ENCODE measurements around the gene COL19A1. TPM values are rescaled to one million over a fixed set of nuclear protein-coding genes. Genes with fewer than 3 reads are reported as not detected.

Gene COL19A1
- polyA plus RNA-seq, 1 of the 3 experiments (the other 2 are of a cell fraction): 0.15 TPM

GRCh38 chr6:70051197-70052124 is 185.1 kb downstream of the COL19A1 start:
- WGBS (ENCODE audit: low lambda C conversion rate): 56% methylated on average over 5 of the region's 5 CpGs

GRCh38 chr6:70059039-70059719 is 192.8 kb downstream of the COL19A1 start:
- Histone ChIP-seq H3K9ac (no peak overlapping the region), H3K27ac (ENCODE audit: low read depth in 2 of 2, low read length in 1 of 2) (no peak overlapping the region), H3K36me3 (replicated peaks in 1 of 2; ENCODE audit: control insufficient read depth in 1 of 2, insufficient read depth in 2 of 2, low read length in 1 of 2) (no peaks in the 10 kb centered on the region), H3K4me1 (ENCODE audit: control insufficient read depth in 1 of 2, insufficient read depth in 2 of 2, low read depth in 1 of 2, low read length in 1 of 2) (no peaks in the 10 kb centered on the region), H3K27me3 (ENCODE audit: insufficient read depth) (no peaks in the 10 kb centered on the region), H3K9me3 (no peaks in the 10 kb centered on the region), H3F3A (replicated peaks; ENCODE audit: insufficient read depth) (no peaks in the 10 kb centered on the region), H2AFZ (ENCODE audit: low read depth) (no peak overlapping the region), H4K20me1 (ENCODE audit: insufficient read depth) (no peaks in the 10 kb centered on the region), H3K4me2 (no peak overlapping the region), H3K79me2 (ENCODE audit: insufficient read depth) (no peaks in the 10 kb centered on the region), H3K9me2 (no peaks in the 10 kb centered on the region), H3K4me3 (ENCODE audit: low read depth in 2 of 2, low read length in 1 of 2) (no peak overlapping the region)
- POLR2A ChIA-PET: no interaction called here
- TF ChIP-seq CTCF (IDR thresholded peaks at IDR 0.05): no peak
- TF ChIP-seq FOXJ3 (CRISPR knock-in tag; IDR thresholded peaks at IDR 0.05): no peak
- no peak for TF ChIP-seq MEF2A (IDR thresholded peaks at IDR 0.05; ENCODE audit: borderline replicate concordance, low read depth)
- no peak for TF ChIP-seq GATA2 (CRISPR knock-in tag; IDR thresholded peaks at IDR 0.05)
- TF ChIP-seq MXI1 (IDR thresholded peaks at IDR 0.05; ENCODE audit: low read depth, low read length): no peak
- TF ChIP-seq RXRA (IDR thresholded peaks at IDR 0.05; ENCODE audit: borderline replicate concordance, low read depth): no peak
- TF ChIP-seq SIN3A (IDR thresholded peaks at IDR 0.05; ENCODE audit: borderline replicate concordance, low read depth, low read length): no peak
- TF ChIP-seq RAD21 (IDR thresholded peaks at IDR 0.05; ENCODE audit: low read length): no peak
- no peak for TF ChIP-seq TEAD4 (IDR thresholded peaks at IDR 0.05; ENCODE audit: borderline replicate concordance, insufficient read depth)
- no peak for TF ChIP-seq ELF1 (IDR thresholded peaks at IDR 0.05)
- no peak for TF ChIP-seq IRF3 (IDR thresholded peaks at IDR 0.05; ENCODE audit: low read depth, low read length)
- TF ChIP-seq MAX (IDR thresholded peaks at IDR 0.05; ENCODE audit: low read depth): no peak
- TF ChIP-seq RFX5 (IDR thresholded peaks at IDR 0.05; ENCODE audit: low read length): no peak
- no peak for TF ChIP-seq PBX3 (IDR thresholded peaks at IDR 0.05)
- no peak for TF ChIP-seq RCOR1 (IDR thresholded peaks at IDR 0.05; ENCODE audit: low read length)
- CTCF ChIA-PET: interaction anchor here (0.8 kb wide), 1 partner anchor 14 kb away, joined by 3 read pairs; no protein-coding TSS in a partner anchor
- WGBS (ENCODE audit: low lambda C conversion rate): 53% methylated on average over 2 of the region's 2 CpGs
- no peak for DNase-seq

More at GRCh38 chr6:70051197-70052124, 185.1 kb downstream of the COL19A1 start:
- H2AFZ ChIP-seq (ENCODE audit: low read depth): no peak overlapping the region
- H3K4me1 ChIP-seq (ENCODE audit: control insufficient read depth in 1 of 2, insufficient read depth in 2 of 2, low read depth in 1 of 2, low read length in 1 of 2): no peaks in the 10 kb centered on the region; a peak in 1 of 4 replicates
- no peak overlapping the region for H3K9ac ChIP-seq
- no peaks in the 10 kb centered on the region for H3K79me2 ChIP-seq (ENCODE audit: insufficient read depth)
- no peak for TF ChIP-seq RXRA (IDR thresholded peaks at IDR 0.05; ENCODE audit: borderline replicate concordance, low read depth)
- no peak for TF ChIP-seq CHD2 (IDR thresholded peaks at IDR 0.05; ENCODE audit: low read length, partially characterized antibody)
- no peak for TF ChIP-seq NRF1 (IDR thresholded peaks at IDR 0.05; ENCODE audit: low read depth, low read length)
- no peak for TF ChIP-seq MEF2A (IDR thresholded peaks at IDR 0.05; ENCODE audit: borderline replicate concordance, low read depth)
- no peaks in the 10 kb centered on the region for H3K9me3 ChIP-seq
- H3K27ac ChIP-seq (ENCODE audit: low read depth in 2 of 2, low read length in 1 of 2): no peak overlapping the region
- H3F3A ChIP-seq (replicated peaks; ENCODE audit: insufficient read depth): no peaks in the 10 kb centered on the region
- no peaks in the 10 kb centered on the region for H3K36me3 ChIP-seq (replicated peaks in 1 of 2; ENCODE audit: control insufficient read depth in 1 of 2, insufficient read depth in 2 of 2, low read length in 1 of 2)
- ChIA-PET CTCF (no interaction called here), POLR2A (no interaction called here)
- no peaks in the 10 kb centered on the region for H3K27me3 ChIP-seq (ENCODE audit: insufficient read depth)
- no peaks in the 10 kb centered on the region for H4K20me1 ChIP-seq (ENCODE audit: insufficient read depth)
- DNase-seq: no peak
- no peaks in the 10 kb centered on the region for H3K9me2 ChIP-seq
- no peak overlapping the region for H3K4me3 ChIP-seq (ENCODE audit: low read depth in 2 of 2, low read length in 1 of 2)
- no peak overlapping the region for H3K4me2 ChIP-seq

Data from SK-N-SH (cell line).